ENCODE data around the gene WDR33. TPM values are rescaled to one million over a fixed set of nuclear protein-coding genes. Genes with fewer than 3 reads are reported as not detected.

WDR33 gene
- total and polyA plus RNA-seq, 2 of the 4 experiments (the other 2 are of a cell fraction) = 19.6 to 41.2 TPM

DNA sequence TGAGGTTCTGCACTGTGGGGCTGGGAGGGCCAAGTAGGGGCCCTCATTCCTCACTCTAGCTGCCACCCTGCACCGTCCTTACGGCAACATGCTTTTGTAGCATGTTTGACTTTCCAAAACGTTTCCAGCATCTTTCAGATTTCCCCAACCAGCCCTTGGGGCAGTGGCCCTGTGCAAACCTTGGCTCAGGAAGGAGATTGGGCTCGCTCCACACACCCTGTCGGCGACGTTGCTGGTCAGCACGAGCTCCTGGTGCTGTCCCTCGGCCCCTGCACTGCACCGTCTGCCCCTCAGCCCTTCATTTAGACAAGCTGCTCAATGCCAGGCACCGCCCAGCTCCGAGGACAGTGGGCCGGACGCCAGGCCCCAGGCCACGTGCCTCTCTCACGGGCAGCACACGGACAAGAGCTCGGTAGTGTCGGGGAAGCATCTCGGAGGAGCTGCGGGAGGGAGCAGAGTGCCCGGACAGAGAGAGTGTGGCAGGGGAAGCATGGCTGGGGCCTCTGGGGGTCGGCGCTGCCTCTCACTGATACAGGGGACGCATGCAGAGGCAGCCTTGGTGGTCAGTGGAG is 158.1 kb downstream of the WDR33 start:
- Histone ChIP-seq H3K4me2 (ENCODE audit: low read depth, low read length) (no peak overlapping the region), H2BK15ac (ENCODE audit: low read depth, low read length) (no peak overlapping the region), H4K20me1 (ENCODE audit: insufficient read depth, low read length) (peaks cover 16% of the 10 kb centered on the region), H3K9ac (ENCODE audit: low read depth, low read length) (no peak overlapping the region), H4K5ac (ENCODE audit: low read depth, low read length) (no peak overlapping the region), H2BK20ac (ENCODE audit: low read depth, low read length) (no peak overlapping the region), H3K27me3 (ENCODE audit: control insufficient read depth, insufficient read depth, low read length) (no peaks in the 10 kb centered on the region), H4K91ac (ENCODE audit: insufficient read depth, low read depth, low read length) (no peak overlapping the region), H3K4ac (ENCODE audit: low read depth, low read length) (no peak overlapping the region), H2BK120ac (ENCODE audit: low read depth, low read length) (no peak overlapping the region), H3K4me3 (ENCODE audit: insufficient read depth, low read depth, low read length) (no peak overlapping the region), H3K9me3 (ENCODE audit: control insufficient read depth, insufficient read depth, low read length) (no peaks in the 10 kb centered on the region), H3K9me1 (ENCODE audit: insufficient read depth, low read length) (peaks cover 6% of the 10 kb centered on the region; the same call in 1 of the 2 replicates), H3K79me1 (ENCODE audit: low read depth in 1 of 2, low read length in 2 of 2) (peaks cover 0 to 19% of the 10 kb centered on the region in 2 experiments; a peak in 3 of 4 replicates), H2BK5ac (ENCODE audit: low read depth, low read length, poor library complexity, severe bottlenecking) (no peak overlapping the region), H3K56ac (ENCODE audit: extremely low read depth, insufficient read depth, low read length) (no peak overlapping the region), H3K4me1 (ENCODE audit: control insufficient read depth, insufficient read depth, low read length) (peaks cover 2% of the 10 kb centered on the region; the same call in 1 of the 2 replicates), H3K27ac (ENCODE audit: insufficient read depth, low read length) (no peak overlapping the region), H2AFZ (replicated peaks; ENCODE audit: low read length, poor library complexity) (no peak overlapping the region), H3K23ac (ENCODE audit: low read depth, low read length) (no peak overlapping the region), H2AK5ac (ENCODE audit: low read depth, low read length) (no peak overlapping the region), H3K18ac (ENCODE audit: low read depth, low read length) (no peak overlapping the region), H3K14ac (replicated peaks; ENCODE audit: low read depth, low read length) (no peak overlapping the region), H2AK9ac (replicated peaks; ENCODE audit: low read depth, low read length, poor library complexity) (no peak overlapping the region), H4K8ac (ENCODE audit: low read depth in 2 of 2, low read length in 2 of 2) (no peak overlapping the region), H3K36me3 (ENCODE audit: control insufficient read depth, insufficient read depth, low read length) (peaks cover 18% of the 10 kb centered on the region)
- dilution Hi-C loops (cut with HindIII; ENCODE audit: low sequenced_read_pairs, unreplicated experiment) (no loop called here), in situ Hi-C loops (cut with MboI; ENCODE audit: low sequenced_read_pairs) (no loop called here), intact Hi-C loops (cut with micrococcal nuclease) (loop anchor here (1.0 kb wide), 1 partner anchor 8 kb away; no protein-coding TSS in a partner anchor)
- no peak for TF ChIP-seq SMC3 (IDR thresholded peaks at IDR 0.05; ENCODE audit: low read depth, low read length)
- no peak for TF ChIP-seq MAZ (IDR thresholded peaks at IDR 0.05; ENCODE audit: borderline replicate concordance, low read depth, low read length)
- TF ChIP-seq, protein P1, sequence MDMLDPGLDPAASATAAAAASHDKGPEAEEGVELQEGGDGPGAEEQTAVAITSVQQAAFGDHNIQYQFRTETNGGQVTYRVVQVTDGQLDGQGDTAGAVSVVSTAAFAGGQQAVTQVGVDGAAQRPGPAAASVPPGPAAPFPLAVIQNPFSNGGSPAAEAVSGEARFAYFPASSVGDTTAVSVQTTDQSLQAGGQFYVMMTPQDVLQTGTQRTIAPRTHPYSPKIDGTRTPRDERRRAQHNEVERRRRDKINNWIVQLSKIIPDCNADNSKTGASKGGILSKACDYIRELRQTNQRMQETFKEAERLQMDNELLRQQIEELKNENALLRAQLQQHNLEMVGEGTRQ (IDR thresholded peaks at IDR 0.05; ENCODE audit: low read depth, low read length) = no peak
- no peak for TF ChIP-seq CTCF (conservative IDR thresholded peaks at IDR 0.05; ENCODE audit: low read depth, low read length)
- no peak for TF ChIP-seq CHD1 (IDR thresholded peaks at IDR 0.05; ENCODE audit: low read depth, low read length)
- TF ChIP-seq FOS (IDR thresholded peaks at IDR 0.05; ENCODE audit: low read depth, low read length) = no peak
- no peak for TF ChIP-seq RFX5 (IDR thresholded peaks at IDR 0.05; ENCODE audit: low read depth, low read length)
- no peak for TF ChIP-seq MAFK (IDR thresholded peaks at IDR 0.05; ENCODE audit: low read depth, low read length)
- TF ChIP-seq RCOR1 (IDR thresholded peaks at IDR 0.05; ENCODE audit: insufficient replicate concordance, low read length) = no peak
- TF ChIP-seq RAD21 (IDR thresholded peaks at IDR 0.05; ENCODE audit: low read length) = no peak
- TF ChIP-seq NFE2L2 (IDR thresholded peaks at IDR 0.05; ENCODE audit: low read depth, low read length) = no peak
- TF ChIP-seq BHLHE40 (IDR thresholded peaks at IDR 0.05; ENCODE audit: low read depth, low read length) = no peak
- TF ChIP-seq POLR2A (IDR thresholded peaks at IDR 0.05; ENCODE audit: low read depth, low read length) = no peak
- TF ChIP-seq CEBPB (IDR thresholded peaks at IDR 0.05; ENCODE audit: low read depth, low read length) = no peak
- ChIA-PET POLR2A (ENCODE audit: unreplicated experiment) (no interaction called here), CTCF (no interaction called here)
- no TSS peak for BruUV-seq (replicated peaks)
- no peak for ATAC-seq (ENCODE audit: low read depth)
- no peak for DNase-seq
- WGBS, 2 experiments (ENCODE audit: extremely low coverage in 2 of 2, insufficient read length in 1 of 2) = 70% methylated on average over 16 of the region's 25 CpGs; no CpG with 5 or more reads in 1 of the 2 experiments
